H1 (cell line): ENCODE measurements around the gene USP35. TPM values are rescaled to one million over a fixed set of nuclear protein-coding genes. Genes with fewer than 3 reads are reported as not detected.

Experiments used
- ATF3 ChIP-seq: IDR thresholded peaks from 2 replicates; pipeline ENCODE4 v1.6.1; 2011; ENCODE audit warnings: low read depth, mild to moderate bottlenecking, low read length; ENCODE audit not compliant: insufficient read depth
- BRCA1 ChIP-seq: IDR thresholded peaks from 2 replicates; pipeline ENCODE4 v1.6.1; 2012; ENCODE audit warnings: low read depth, low read length, improper control_type of control experiment
- GABPA ChIP-seq: IDR thresholded peaks from 2 replicates; pipeline ENCODE4 v1.6.1; 2011; ENCODE audit warnings: mild to moderate bottlenecking, low read length, moderate library complexity, borderline replicate concordance; ENCODE audit not compliant: insufficient read depth
- SRF ChIP-seq: IDR thresholded peaks from 2 replicates; pipeline ENCODE4 v1.6.1; 2011; ENCODE audit warnings: mild to moderate bottlenecking, low read depth, low read length, moderate library complexity
- TAF1 ChIP-seq: IDR thresholded peaks from 2 replicates; pipeline ENCODE4 v1.6.1; 2011; ENCODE audit warnings: mild to moderate bottlenecking, low read depth, low read length
- polyA plus RNA-seq, 7 experiments: library from polyadenylated mRNA; depleted of rRNA in 3 of 7; stranded (reverse) in 5 of 7; unstranded in 2 of 7; fragments of >200 nt in 5 of 7; fragments of 200-250 nt in 2 of 7; gene quantifications; 1 replicate in 5 of 7; 2 replicates in 1 of 7; 4 replicates in 1 of 7; pipeline versions ENCODE4 v1.2.1 to v1.2.3, GENCODE V29; 2011 to 2013; ENCODE audit warnings: missing spikeins in 2 of 7, mixed read lengths in 2 of 7
- total RNA-seq: library from RNA; stranded (reverse); fragmentation: NEBNext Ultra II Directional; extraction: Animal tissue kit (Norgen Biotek cat#: 25700); gene quantifications from 2 replicates; pipeline ENCODE4 v1.2.1, GENCODE V29; 2021
- TF ChIP-seq, protein P1 (sequence below): IDR thresholded peaks from 2 replicates; pipeline ENCODE4 v1.6.1; 2012; ENCODE audit warnings: low read length, inconsistent platforms

Gene USP35
- total and polyA plus RNA-seq, 2 of the 8 experiments (the other 6 are each of a cell fraction or from before 2014, with no cell fraction given), result 4.6 to 6.8 TPM

DNA sequence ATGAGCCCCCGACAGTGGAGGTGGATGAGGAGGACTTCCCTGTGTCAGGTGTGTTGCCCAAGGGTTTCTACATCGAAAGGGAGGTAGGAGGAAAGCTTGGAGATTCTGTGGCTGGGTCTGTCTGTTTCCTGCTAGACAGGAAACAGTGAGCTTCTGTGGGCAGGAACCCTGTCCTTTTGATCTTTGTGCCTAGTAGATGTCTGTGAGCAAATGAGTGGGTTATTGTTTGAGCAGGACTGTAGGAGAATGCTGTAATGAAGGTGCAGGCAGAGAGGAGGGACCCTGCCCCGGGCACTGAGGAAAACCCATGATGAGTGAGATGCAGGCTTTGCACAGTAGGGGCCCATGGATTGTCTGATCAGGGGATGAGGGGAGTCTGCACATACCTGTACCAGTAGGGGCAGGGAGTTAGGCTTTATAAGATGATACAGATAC lies 14.0 kb downstream of the USP35 start (continued):
- TF ChIP-seq, protein P1, sequence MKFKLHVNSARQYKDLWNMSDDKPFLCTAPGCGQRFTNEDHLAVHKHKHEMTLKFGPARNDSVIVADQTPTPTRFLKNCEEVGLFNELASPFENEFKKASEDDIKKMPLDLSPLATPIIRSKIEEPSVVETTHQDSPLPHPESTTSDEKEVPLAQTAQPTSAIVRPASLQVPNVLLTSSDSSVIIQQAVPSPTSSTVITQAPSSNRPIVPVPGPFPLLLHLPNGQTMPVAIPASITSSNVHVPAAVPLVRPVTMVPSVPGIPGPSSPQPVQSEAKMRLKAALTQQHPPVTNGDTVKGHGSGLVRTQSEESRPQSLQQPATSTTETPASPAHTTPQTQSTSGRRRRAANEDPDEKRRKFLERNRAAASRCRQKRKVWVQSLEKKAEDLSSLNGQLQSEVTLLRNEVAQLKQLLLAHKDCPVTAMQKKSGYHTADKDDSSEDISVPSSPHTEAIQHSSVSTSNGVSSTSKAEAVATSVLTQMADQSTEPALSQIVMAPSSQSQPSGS, result no peak
- TF ChIP-seq TAF1, result no peak
- TF ChIP-seq GABPA, result no peak
- TF ChIP-seq SRF, result no peak
- no peak for TF ChIP-seq BRCA1
- no peak for TF ChIP-seq ATF3
- TF ChIP-seq, all 59 proteins: peak for 0
